Gastroesophageal sphincter (tissue), 3 donors: ENCODE results near the gene RFX3.

ENCODE experiments used
- CTCF ChIP-seq, 4 experiments: fragments of 200-600 bp in 2 of 4; fragments of 450-650 bp in 2 of 4; sonication (generic) in 1 of 4; IDR thresholded peaks; one replicate each; pipeline ENCODE4 v1.5.1; 2017 to 2019; ENCODE audit warnings: antibody characterized with exemption in 4 of 4, mild to moderate bottlenecking in 2 of 4, moderate library complexity in 2 of 4
- EP300 ChIP-seq: sonication (generic); formaldehyde crosslinking; IDR thresholded peaks from one replicate; pipeline ENCODE4 v1.6.1; 2017; ENCODE audit warnings: antibody characterized with exemption, mild to moderate bottlenecking
- POLR2A ChIP-seq, 2 donors: fragments of 450-650 bp; IDR thresholded peaks; one replicate each; pipeline ENCODE4 v1.6.1; 2017; ENCODE audit warnings: antibody characterized with exemption in 2 of 2, mild to moderate bottlenecking in 2 of 2, moderate library complexity in 1 of 2
- POLR2AphosphoS5 ChIP-seq: sonication (generic); formaldehyde crosslinking; IDR thresholded peaks from one replicate; pipeline ENCODE4 v1.6.1; 2017; ENCODE audit warnings: antibody characterized with exemption

- TF ChIP-seq CTCF (IDR thresholded peaks at IDR 0.05): no peak
- no peak for TF ChIP-seq EP300
- TF ChIP-seq POLR2A (IDR thresholded peaks at IDR 0.05): no peak
- no peak for TF ChIP-seq POLR2AphosphoS5
These were observed 194.9 kb downstream of the RFX3 start for GRCh38 chr9:3330792-3331420.
